Measurements from ENCODE around the gene PTPRM. TPM values are rescaled to one million over a fixed set of nuclear protein-coding genes. Genes with fewer than 3 reads are reported as not detected.

Gene PTPRM
- polyA plus RNA-seq, 2 of the 4 experiments (the other 2 are of a cell fraction), result 44.5 to 199 TPM

DNA sequence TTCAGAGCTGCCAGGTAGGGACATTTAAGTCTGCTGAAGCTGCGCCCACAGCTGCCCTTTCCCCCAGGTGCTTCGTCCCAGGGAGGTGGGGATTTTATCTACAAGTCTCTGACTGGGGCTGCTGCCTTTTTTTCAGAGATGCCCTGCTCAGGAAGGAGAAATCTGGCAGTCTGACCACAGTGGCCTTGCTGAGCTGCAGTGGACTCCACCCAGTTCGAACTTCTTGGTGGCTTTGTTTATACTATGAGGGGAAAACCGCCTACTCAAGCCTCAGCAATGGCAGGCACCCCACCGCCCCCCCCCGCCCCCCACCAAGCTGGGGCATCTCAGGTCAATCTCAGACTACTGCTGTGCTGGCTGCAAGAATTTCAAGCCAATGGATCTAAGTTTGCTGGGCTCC, 584.1 kb downstream of the PTPRM start:
- Histone ChIP-seq H3K9me3 (no peaks in the 10 kb centered on the region), H3K4me1 (peaks cover 6% of the 10 kb centered on the region; the same call in 1 of the 3 replicates), H3K4me3 (no peak overlapping the region), H3K4me2 (no peak overlapping the region), H3K27ac (peak overlapping the region in 1 of 2 experiments; percentile 16; a peak in 1 of 6 replicates)
- TF ChIP-seq CHD2 (IDR thresholded peaks at IDR 0.05; ENCODE audit: low read length, partially characterized antibody) (no peak), EHF (CRISPR knock-in tag; IDR thresholded peaks at IDR 0.05) (no peak), POLR2A (IDR thresholded peaks at IDR 0.05; ENCODE audit: low read length) (no peak), ZFP36 (IDR thresholded peaks at IDR 0.05; ENCODE audit: borderline replicate concordance, partially characterized antibody) (no peak), RAD21 (conservative IDR thresholded peaks at IDR 0.05 in 1 of 2, IDR thresholded peaks at IDR 0.05 in 1 of 2) (no peak), FOXS1 (CRISPR knock-in tag; IDR thresholded peaks at IDR 0.05) (no peak), MYC (IDR thresholded peaks at IDR 0.05; ENCODE audit: borderline replicate concordance, low read length) (no peak), RFX5 (IDR thresholded peaks at IDR 0.05) (no peak), EHMT2 (IDR thresholded peaks at IDR 0.05; ENCODE audit: low read depth) (no peak), RCOR1 (IDR thresholded peaks at IDR 0.05; ENCODE audit: low read depth, low read length) (no peak)
- TF ChIP-seq, protein P1, sequence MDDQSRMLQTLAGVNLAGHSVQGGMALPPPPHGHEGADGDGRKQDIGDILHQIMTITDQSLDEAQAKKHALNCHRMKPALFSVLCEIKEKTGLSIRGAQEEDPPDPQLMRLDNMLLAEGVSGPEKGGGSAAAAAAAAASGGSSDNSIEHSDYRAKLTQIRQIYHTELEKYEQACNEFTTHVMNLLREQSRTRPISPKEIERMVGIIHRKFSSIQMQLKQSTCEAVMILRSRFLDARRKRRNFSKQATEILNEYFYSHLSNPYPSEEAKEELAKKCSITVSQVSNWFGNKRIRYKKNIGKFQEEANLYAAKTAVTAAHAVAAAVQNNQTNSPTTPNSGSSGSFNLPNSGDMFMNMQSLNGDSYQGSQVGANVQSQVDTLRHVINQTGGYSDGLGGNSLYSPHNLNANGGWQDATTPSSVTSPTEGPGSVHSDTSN (IDR thresholded peaks at IDR 0.05), result no peak
- TF ChIP-seq, protein P2, sequence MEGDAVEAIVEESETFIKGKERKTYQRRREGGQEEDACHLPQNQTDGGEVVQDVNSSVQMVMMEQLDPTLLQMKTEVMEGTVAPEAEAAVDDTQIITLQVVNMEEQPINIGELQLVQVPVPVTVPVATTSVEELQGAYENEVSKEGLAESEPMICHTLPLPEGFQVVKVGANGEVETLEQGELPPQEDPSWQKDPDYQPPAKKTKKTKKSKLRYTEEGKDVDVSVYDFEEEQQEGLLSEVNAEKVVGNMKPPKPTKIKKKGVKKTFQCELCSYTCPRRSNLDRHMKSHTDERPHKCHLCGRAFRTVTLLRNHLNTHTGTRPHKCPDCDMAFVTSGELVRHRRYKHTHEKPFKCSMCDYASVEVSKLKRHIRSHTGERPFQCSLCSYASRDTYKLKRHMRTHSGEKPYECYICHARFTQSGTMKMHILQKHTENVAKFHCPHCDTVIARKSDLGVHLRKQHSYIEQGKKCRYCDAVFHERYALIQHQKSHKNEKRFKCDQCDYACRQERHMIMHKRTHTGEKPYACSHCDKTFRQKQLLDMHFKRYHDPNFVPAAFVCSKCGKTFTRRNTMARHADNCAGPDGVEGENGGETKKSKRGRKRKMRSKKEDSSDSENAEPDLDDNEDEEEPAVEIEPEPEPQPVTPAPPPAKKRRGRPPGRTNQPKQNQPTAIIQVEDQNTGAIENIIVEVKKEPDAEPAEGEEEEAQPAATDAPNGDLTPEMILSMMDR (IDR thresholded peaks at IDR 0.05), result no peak
- TF ChIP-seq, protein P3, sequence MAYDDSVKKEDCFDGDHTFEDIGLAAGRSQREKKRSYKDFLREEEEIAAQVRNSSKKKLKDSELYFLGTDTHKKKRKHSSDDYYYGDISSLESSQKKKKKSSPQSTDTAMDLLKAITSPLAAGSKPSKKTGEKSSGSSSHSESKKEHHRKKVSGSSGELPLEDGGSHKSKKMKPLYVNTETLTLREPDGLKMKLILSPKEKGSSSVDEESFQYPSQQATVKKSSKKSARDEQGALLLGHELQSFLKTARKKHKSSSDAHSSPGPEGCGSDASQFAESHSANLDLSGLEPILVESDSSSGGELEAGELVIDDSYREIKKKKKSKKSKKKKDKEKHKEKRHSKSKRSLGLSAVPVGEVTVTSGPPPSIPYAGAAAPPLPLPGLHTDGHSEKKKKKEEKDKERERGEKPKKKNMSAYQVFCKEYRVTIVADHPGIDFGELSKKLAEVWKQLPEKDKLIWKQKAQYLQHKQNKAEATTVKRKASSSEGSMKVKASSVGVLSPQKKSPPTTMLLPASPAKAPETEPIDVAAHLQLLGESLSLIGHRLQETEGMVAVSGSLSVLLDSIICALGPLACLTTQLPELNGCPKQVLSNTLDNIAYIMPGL (CRISPR knock-in tag; IDR thresholded peaks at IDR 0.05; ENCODE audit: borderline replicate concordance), result no peak
- TF ChIP-seq, protein P4, sequence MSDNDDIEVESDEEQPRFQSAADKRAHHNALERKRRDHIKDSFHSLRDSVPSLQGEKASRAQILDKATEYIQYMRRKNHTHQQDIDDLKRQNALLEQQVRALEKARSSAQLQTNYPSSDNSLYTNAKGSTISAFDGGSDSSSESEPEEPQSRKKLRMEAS (IDR thresholded peaks at IDR 0.05), result no peak
- ATAC-seq (no peak), FAIRE-seq (no peak), DNase-seq (ENCODE audit: low read depth in 1 of 2, low spot score in 1 of 2) (no peak)
- POLR2A ChIA-PET, result no interaction called here
- CTCF ChIA-PET, result interaction anchor here (0.6 kb wide), 1 partner anchor 108 kb away, joined by 3 read pairs; no protein-coding TSS in a partner anchor
- 100% methylated on average over 2 of the region's 6 CpGs for WGBS (ENCODE audit: missing lambda C conversion rate)

DNA sequence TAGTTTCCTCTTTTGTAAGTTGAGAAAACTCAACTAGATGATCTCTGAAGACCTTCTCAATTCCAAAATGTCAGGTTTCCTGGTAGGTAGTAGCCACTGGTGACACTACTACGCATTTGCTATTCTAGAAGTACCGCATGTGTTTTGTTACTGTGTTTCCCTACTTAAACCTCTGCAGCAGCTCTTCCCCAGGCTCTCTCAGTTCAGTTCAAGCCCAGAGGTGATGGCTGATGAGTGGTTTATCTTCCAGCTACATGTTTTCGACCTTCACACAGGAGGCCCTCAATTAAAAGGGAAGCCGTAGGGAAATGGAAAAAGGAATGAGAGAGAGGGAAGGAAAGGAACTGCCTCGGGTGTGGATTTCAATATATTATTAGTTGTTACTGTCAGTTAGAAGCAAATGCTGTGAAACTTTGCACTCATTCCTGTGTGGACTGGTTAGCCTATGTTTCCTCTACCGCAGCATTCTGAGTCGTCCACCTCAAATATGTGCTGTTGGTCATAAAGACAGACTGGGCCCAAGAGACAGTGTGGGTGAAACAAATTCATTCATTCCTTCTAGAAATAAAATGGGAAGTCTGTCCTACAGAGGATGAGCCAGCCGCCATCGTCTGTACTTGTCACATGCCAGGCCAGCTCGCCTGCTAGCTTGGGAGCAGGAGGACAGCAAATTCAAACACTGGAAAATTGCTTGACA, 586.9 kb downstream of the PTPRM start:
- H3K27ac ChIP-seq, result 0 out of 6 replicates have a peak overlapping the region, but pooled peaks of 1 of the 2 experiments have one; percentile 10
- DNase-seq (ENCODE audit: low read depth in 1 of 2, low spot score in 1 of 2) (no peak), FAIRE-seq (no peak), ATAC-seq (no peak)
- H3K4me3 ChIP-seq, result no peak overlapping the region
- WGBS (ENCODE audit: missing lambda C conversion rate), result 87% methylated on average over 10 of the region's 10 CpGs
- TF ChIP-seq, protein P5, sequence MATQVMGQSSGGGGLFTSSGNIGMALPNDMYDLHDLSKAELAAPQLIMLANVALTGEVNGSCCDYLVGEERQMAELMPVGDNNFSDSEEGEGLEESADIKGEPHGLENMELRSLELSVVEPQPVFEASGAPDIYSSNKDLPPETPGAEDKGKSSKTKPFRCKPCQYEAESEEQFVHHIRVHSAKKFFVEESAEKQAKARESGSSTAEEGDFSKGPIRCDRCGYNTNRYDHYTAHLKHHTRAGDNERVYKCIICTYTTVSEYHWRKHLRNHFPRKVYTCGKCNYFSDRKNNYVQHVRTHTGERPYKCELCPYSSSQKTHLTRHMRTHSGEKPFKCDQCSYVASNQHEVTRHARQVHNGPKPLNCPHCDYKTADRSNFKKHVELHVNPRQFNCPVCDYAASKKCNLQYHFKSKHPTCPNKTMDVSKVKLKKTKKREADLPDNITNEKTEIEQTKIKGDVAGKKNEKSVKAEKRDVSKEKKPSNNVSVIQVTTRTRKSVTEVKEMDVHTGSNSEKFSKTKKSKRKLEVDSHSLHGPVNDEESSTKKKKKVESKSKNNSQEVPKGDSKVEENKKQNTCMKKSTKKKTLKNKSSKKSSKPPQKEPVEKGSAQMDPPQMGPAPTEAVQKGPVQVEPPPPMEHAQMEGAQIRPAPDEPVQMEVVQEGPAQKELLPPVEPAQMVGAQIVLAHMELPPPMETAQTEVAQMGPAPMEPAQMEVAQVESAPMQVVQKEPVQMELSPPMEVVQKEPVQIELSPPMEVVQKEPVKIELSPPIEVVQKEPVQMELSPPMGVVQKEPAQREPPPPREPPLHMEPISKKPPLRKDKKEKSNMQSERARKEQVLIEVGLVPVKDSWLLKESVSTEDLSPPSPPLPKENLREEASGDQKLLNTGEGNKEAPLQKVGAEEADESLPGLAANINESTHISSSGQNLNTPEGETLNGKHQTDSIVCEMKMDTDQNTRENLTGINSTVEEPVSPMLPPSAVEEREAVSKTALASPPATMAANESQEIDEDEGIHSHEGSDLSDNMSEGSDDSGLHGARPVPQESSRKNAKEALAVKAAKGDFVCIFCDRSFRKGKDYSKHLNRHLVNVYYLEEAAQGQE (IDR thresholded peaks at IDR 0.05), result no peak
- H3K9me3 ChIP-seq, result 0 out of 3 replicates have a peak, but pooled peaks cover 3% of the 10 kb centered on the region
- no peak overlapping the region for H3K4me2 ChIP-seq
- H3K4me1 ChIP-seq, result peaks cover 6% of the 10 kb centered on the region; the same call in 1 of the 3 replicates
- POLR2A ChIA-PET, result no interaction called here
- CTCF ChIA-PET, result no interaction called here
